CD14-positive monocyte (primary cell): ENCODE data around the gene MIPEP. TPM values are rescaled to one million over a fixed set of nuclear protein-coding genes. Genes with fewer than 3 reads are reported as not detected.
"Not testable (repeated sequence)": the region's sequence is repeated elsewhere in the genome, so short reads cannot be mapped to it uniquely, and the experiment has no call there.

ENCODE experiments used
- DNase-seq, 3 donors: peaks; one replicate each; pipeline ENCODE4 v3.0.0-alpha.2; 2011 to 2022
- H2AFZ ChIP-seq: 2 replicates; pipeline ENCODE4 v1.6.0; 2012; ENCODE audit warnings: mild to moderate bottlenecking, low read depth, low read length, inconsistent platforms; ENCODE audit not compliant: insufficient read depth, poor library complexity, severe bottlenecking
- H3K27ac ChIP-seq, 2 donors: 1 replicate in 1 of 2; 2 replicates in 1 of 2; pipeline ENCODE4 v1.5.1; 2012 to 2013; ENCODE audit warnings: low read length in 2 of 2, control low read depth in 1 of 2, inconsistent platforms in 1 of 2, low read depth in 1 of 2, mild to moderate bottlenecking in 1 of 2
- H3K27me3 ChIP-seq, 2 donors: one replicate each; pipeline versions ENCODE4 v1.6.0 to v1.6.1; 2011 to 2013; ENCODE audit warnings: low read length in 2 of 2; ENCODE audit not compliant: control insufficient read depth in 2 of 2, insufficient read depth in 2 of 2
- H3K36me3 ChIP-seq, 2 donors: replicated peaks in 1 of 2; 1 replicate in 1 of 2; 2 replicates in 1 of 2; pipeline versions ENCODE4 v1.5.1 to v1.6.1; 2012 to 2013; ENCODE audit warnings: low read length in 2 of 2, control low read depth in 1 of 2, inconsistent platforms in 1 of 2, mild to moderate bottlenecking in 1 of 2; ENCODE audit not compliant: insufficient read depth in 2 of 2, control insufficient read depth in 1 of 2
- H3K4me1 ChIP-seq, 2 donors: 1 replicate in 1 of 2; 2 replicates in 1 of 2; pipeline versions ENCODE4 v1.5.1 to v1.6.1; 2012 to 2013; ENCODE audit warnings: low read length in 2 of 2, control low read depth in 1 of 2, inconsistent platforms in 1 of 2, mild to moderate bottlenecking in 1 of 2, moderate library complexity in 1 of 2; ENCODE audit not compliant: insufficient read depth in 2 of 2, control insufficient read depth in 1 of 2
- H3K4me2 ChIP-seq: replicated peaks from 2 replicates; pipeline ENCODE3; 2012; ENCODE audit warnings: low read length, moderate library complexity, mild to moderate bottlenecking; ENCODE audit not compliant: poor library complexity, severe bottlenecking; ENCODE audit errors: extremely low read depth
- H3K4me3 ChIP-seq, 3 experiments: fragments of 200-600 bp in 1 of 3; sonication (generic) in 1 of 3; replicated peaks in 1 of 3; 1 replicate in 2 of 3; 2 replicates in 1 of 3; pipeline ENCODE4 v1.5.1; 2011 to 2013; ENCODE audit warnings: low read length in 3 of 3, mild to moderate bottlenecking in 3 of 3, control low read depth in 2 of 3, low read depth in 2 of 3, inconsistent platforms in 1 of 3, moderate library complexity in 1 of 3
- H3K79me2 ChIP-seq: 2 replicates; pipeline ENCODE4 v1.6.0; 2012; ENCODE audit warnings: mild to moderate bottlenecking, control low read depth, inconsistent platforms, low read length, moderate library complexity; ENCODE audit not compliant: insufficient read depth
- H3K9ac ChIP-seq: 2 replicates; pipeline ENCODE4 v1.6.0; 2017; ENCODE audit warnings: low read length, mild to moderate bottlenecking; ENCODE audit not compliant: insufficient read depth, poor library complexity, severe bottlenecking
- H3K9me3 ChIP-seq, 2 donors: replicated peaks in 1 of 2; 1 replicate in 1 of 2; 2 replicates in 1 of 2; pipeline versions ENCODE4 v1.5.1 to v1.6.1; 2012 to 2013; ENCODE audit warnings: low read length in 2 of 2, control low read depth in 1 of 2; ENCODE audit not compliant: control insufficient read depth in 1 of 2, insufficient read depth in 1 of 2
- H4K20me1 ChIP-seq: 2 replicates; pipeline ENCODE4 v1.6.0; 2012; ENCODE audit warnings: mild to moderate bottlenecking, low read length, control low read depth, moderate library complexity; ENCODE audit not compliant: insufficient read depth
- H3K27ac Mint-ChIP-seq, 7 donors: one replicate each; pipeline ENCODE4 v1.8.0; 2020; ENCODE audit warnings: mild to moderate bottlenecking in 7 of 7, mixed read lengths in 7 of 7, moderate library complexity in 6 of 7, inconsistent platforms in 2 of 7
- H3K27me3 Mint-ChIP-seq, 3 donors: one replicate each; pipeline ENCODE4 v1.8.0; 2021 to 2022; ENCODE audit warnings: low read depth in 3 of 3, mild to moderate bottlenecking in 3 of 3, mixed read lengths in 3 of 3, moderate library complexity in 3 of 3, inconsistent platforms in 1 of 3
- H3K36me3 Mint-ChIP-seq, 2 donors: one replicate each; pipeline ENCODE4 v1.8.0; 2020; ENCODE audit warnings: mixed read lengths in 2 of 2, inconsistent platforms in 1 of 2, mild to moderate bottlenecking in 1 of 2
- H3K4me1 Mint-ChIP-seq: one replicate; pipeline ENCODE4 v1.8.0; 2020; ENCODE audit warnings: mild to moderate bottlenecking, mixed read lengths
- H3K4me3 Mint-ChIP-seq, 2 donors: one replicate each; pipeline ENCODE4 v1.8.0; 2020; ENCODE audit warnings: mild to moderate bottlenecking in 2 of 2, mixed read lengths in 2 of 2, moderate library complexity in 1 of 2
- H3K9me3 Mint-ChIP-seq, 7 donors: one replicate each; pipeline ENCODE4 v1.8.0; 2020 to 2022; ENCODE audit warnings: mixed read lengths in 7 of 7, mild to moderate bottlenecking in 6 of 7, moderate library complexity in 6 of 7, inconsistent platforms in 2 of 7
- WGBS: methylation state at CpG from one replicate; pipeline ENCODE4 v1.1.5; 2013; ENCODE audit warnings: missing lambda C conversion rate; ENCODE audit not compliant: insufficient coverage; 5-methylcytosine and 5-hydroxymethylcytosine counted together
- intact Hi-C, 2 donors: fragments of 100-400 bp; cut with micrococcal nuclease; formaldehyde crosslinking; loops; one replicate each; pipeline versions ENCODE4 v1.15.0 to v1.15.1; 2023
- polyA plus RNA-seq, 3 donors: library from polyadenylated mRNA; depleted of rRNA in 1 of 3; unstranded in 2 of 3; stranded (reverse) in 1 of 3; fragments of 300-500 nt in 2 of 3; fragments of >200 nt in 1 of 3; fragmentation: Illumina TruSeq in 2 of 3; gene quantifications; 1 replicate in 2 of 3; 2 replicates in 1 of 3; pipeline ENCODE4 v1.2.3, GENCODE V29; 2012 to 2021
- TF ChIP-seq, protein P1 (sequence below): fragments of 200-600 bp; IDR thresholded peaks from one replicate; pipeline ENCODE4 v1.8.0; 2022; ENCODE audit warnings: antibody characterized with exemption, mild to moderate bottlenecking

The MIPEP gene
- polyA plus RNA-seq, 3 donors: 1.2 to 9.9 (median 7.7) TPM

DNA sequence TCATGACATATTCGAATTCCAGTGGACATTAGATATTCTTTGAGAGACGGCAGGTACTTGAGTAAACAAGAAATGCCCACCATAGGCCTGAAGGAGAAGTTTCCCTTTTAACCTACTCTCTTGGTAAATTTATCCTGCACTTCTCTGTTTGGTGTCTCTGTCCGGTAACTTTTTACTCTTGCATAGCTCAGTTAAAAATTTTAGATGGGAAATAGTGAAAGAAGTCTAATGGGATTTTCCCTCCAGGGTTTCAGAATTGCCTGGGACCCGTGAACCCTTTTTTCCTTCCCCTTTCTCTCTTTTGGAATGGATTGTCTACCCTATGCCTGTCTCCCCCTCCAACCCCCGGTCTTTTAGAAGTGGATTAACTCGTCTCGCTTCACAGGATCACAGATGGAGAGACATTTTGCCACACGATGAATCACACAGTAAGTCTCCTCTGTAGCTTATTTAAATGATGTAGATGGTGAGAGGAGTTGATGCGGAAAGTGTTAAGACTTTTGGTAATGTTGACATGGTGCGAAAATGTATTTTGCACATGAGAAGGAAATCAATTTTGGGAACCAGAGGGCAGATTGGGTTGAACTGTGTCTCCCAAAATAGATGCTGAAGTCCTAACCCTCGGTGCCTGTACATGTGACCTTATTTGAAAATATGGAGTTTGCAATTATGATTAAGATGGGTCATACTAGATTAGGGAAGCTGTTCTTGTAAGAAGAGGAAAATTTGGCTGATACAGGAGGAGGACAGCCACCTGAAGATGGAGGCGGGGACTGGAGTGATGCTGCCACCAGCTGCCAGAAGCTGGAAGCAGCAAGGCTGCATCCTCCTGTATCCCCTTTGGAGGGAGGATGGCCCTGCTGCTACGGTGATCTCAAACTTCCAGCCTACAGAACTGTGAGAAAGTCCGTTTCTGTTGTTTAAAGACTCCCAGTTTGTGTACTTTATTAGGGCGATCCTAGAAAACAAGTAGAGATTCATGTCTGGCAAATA is 711 bp upstream of the MIPEP start:
- H3K4me3 Mint-ChIP-seq: peak overlapping the region; percentile 83 to 91
- DNase-seq: peak in 1 of 3 donors; percentile 11
- peaks cover 2 to 3% of the 10 kb centered on the region in 2 donors for H3K36me3 Mint-ChIP-seq
- H2AFZ ChIP-seq: peak overlapping the region; percentile 93
- no peaks in the 10 kb centered on the region for H3K27me3 Mint-ChIP-seq
- H3K27me3 ChIP-seq: no peaks in the 10 kb centered on the region
- peaks cover 14 to 24% of the 10 kb centered on the region in 2 donors for H3K4me1 ChIP-seq
- TF ChIP-seq, protein P1, sequence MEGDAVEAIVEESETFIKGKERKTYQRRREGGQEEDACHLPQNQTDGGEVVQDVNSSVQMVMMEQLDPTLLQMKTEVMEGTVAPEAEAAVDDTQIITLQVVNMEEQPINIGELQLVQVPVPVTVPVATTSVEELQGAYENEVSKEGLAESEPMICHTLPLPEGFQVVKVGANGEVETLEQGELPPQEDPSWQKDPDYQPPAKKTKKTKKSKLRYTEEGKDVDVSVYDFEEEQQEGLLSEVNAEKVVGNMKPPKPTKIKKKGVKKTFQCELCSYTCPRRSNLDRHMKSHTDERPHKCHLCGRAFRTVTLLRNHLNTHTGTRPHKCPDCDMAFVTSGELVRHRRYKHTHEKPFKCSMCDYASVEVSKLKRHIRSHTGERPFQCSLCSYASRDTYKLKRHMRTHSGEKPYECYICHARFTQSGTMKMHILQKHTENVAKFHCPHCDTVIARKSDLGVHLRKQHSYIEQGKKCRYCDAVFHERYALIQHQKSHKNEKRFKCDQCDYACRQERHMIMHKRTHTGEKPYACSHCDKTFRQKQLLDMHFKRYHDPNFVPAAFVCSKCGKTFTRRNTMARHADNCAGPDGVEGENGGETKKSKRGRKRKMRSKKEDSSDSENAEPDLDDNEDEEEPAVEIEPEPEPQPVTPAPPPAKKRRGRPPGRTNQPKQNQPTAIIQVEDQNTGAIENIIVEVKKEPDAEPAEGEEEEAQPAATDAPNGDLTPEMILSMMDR: peak; percentile 12
- peaks cover 0 to 2% (median 0%) of the 10 kb centered on the region in 7 donors for H3K9me3 Mint-ChIP-seq
- H3K9ac ChIP-seq: no peak overlapping the region
- H3K4me1 Mint-ChIP-seq: peaks cover 20% of the 10 kb centered on the region
- peaks cover 0 to 2% of the 10 kb centered on the region in 2 donors for H3K36me3 ChIP-seq
- peaks cover 4% of the 10 kb centered on the region for H3K79me2 ChIP-seq
- peak overlapping the region; percentile 68 to 92 (median 82) for H3K4me3 ChIP-seq
- H4K20me1 ChIP-seq: no peaks in the 10 kb centered on the region
- peak overlapping the region; percentile 86 for H3K4me2 ChIP-seq
- intact Hi-C loops: loop anchor here in 1 of 2 donors (10.0 kb wide), 2 partner anchors 315 to 515 kb away; partner anchors contain the start of gene TNFRSF19
- H3K27ac ChIP-seq: no peak overlapping the region
- H3K27ac Mint-ChIP-seq: peak overlapping the region in 6 of 7 donors; percentile 2 to 82 (median 68)
- WGBS: 58% methylated on average over 7 of the region's 15 CpGs
- H3K9me3 ChIP-seq: no peaks in the 10 kb centered on the region

DNA sequence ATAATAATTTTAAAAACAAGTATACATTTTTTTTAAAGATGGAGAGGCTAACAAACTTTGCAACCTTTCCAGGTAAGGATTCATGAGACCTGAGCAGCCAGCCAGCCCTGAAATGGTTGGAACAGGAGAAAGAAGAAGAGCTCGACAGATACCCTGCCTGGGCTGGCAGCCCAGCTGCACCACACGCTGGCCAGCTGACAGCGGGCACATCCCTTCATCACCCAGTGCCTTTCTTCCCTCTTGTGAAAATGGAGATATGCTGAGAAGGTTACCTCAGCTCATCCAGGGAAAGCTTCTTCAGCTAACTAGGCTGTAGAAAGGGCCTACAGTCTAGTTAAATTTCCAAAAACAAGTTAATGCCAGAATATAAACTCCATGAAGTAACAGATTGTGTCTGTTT is 4.8 kb downstream of the MIPEP start:
- not testable (repeated sequence) for H3K4me3 Mint-ChIP-seq, H3K27ac ChIP-seq, DNase-seq, H3K4me3 ChIP-seq, H3K27me3 ChIP-seq, H3K27me3 Mint-ChIP-seq, H3K4me2 ChIP-seq, H2AFZ ChIP-seq, H3K36me3 ChIP-seq, H3K27ac Mint-ChIP-seq, H4K20me1 ChIP-seq, H3K9me3 ChIP-seq, H3K9ac ChIP-seq, H3K79me2 ChIP-seq, H3K9me3 Mint-ChIP-seq
- peaks cover 8 to 15% of the 10 kb centered on the region in 2 donors for H3K4me1 ChIP-seq
- Mint-ChIP-seq H3K36me3 (peaks cover 8 to 17% of the 10 kb centered on the region in 2 donors), H3K4me1 (peaks cover 10% of the 10 kb centered on the region)
- no CpG with 5 or more reads among the region's 3 CpGs for WGBS
- intact Hi-C loops: loop anchor here in 1 of 2 donors (10.0 kb wide), 1 partner anchor 310 kb away; the partner anchor contains the start of gene TNFRSF19
